GM18907 (cell line): ENCODE data around the gene HOGA1.

Source experiments
- ATAC-seq: cut with Tn5 transposase; IDR thresholded peaks from one replicate; pipeline ENCODE4 v1.9.1; 2021; ENCODE audit warnings: mild to moderate bottlenecking, moderate library complexity; ENCODE audit not compliant: unreplicated experiment

The HOGA1 gene

GRCh38 chr10:97578171-97578844 is 5.9 kb upstream of the HOGA1 start:
- no peak for ATAC-seq

- ATAC-seq: no peak
Observed at GRCh38 chr10:97580421-97581367, 3.5 kb upstream of the HOGA1 start.

- ATAC-seq: no peak
Observed at GRCh38 chr10:97582169-97582568, 2.0 kb upstream of the HOGA1 start.

GRCh38 chr10:97583476-97583875 is 713 bp upstream of the HOGA1 start:
- ATAC-seq: no peak

- no peak for ATAC-seq
Observed at GRCh38 chr10:97584798-97585438, 729 bp downstream of the HOGA1 start.

GRCh38 chr10:97585439-97585811 is 1.2 kb downstream of the HOGA1 start:
- ATAC-seq: no peak

- no peak for ATAC-seq
Observed at GRCh38 chr10:97587183-97587582, 3.0 kb downstream of the HOGA1 start.

GRCh38 chr10:97589479-97589878 is 5.3 kb downstream of the HOGA1 start, which contains the start of gene C10orf62:
Gene C10orf62, plus strand, starts transcription at chr10:97589721. Its CDS starts 177 bp downstream, at chr10:97589898.
- no peak for ATAC-seq

- ATAC-seq: no peak
Observed at GRCh38 chr10:97590082-97590747, 6.0 kb downstream of the HOGA1 start.

GRCh38 chr10:97590748-97591495 is 6.7 kb downstream of the HOGA1 start:
- ATAC-seq: no peak

GRCh38 chr10:97593421-97593820 is 9.2 kb downstream of the HOGA1 start:
- ATAC-seq: no peak

- ATAC-seq: no peak
Observed at GRCh38 chr10:97596101-97597082, 12.2 kb downstream of the HOGA1 start.

GRCh38 chr10:97597778-97598177 is 13.6 kb downstream of the HOGA1 start:
- no peak for ATAC-seq

- no peak for ATAC-seq
Observed at GRCh38 chr10:97598407-97599271, 14.4 kb downstream of the HOGA1 start.

GRCh38 chr10:97599272-97599619 is 15.1 kb downstream of the HOGA1 start:
- ATAC-seq: no peak

GRCh38 chr10:97600616-97601015 is 16.4 kb downstream of the HOGA1 start:
- no peak for ATAC-seq

GRCh38 chr10:97601268-97602215 is 17.4 kb downstream of the HOGA1 start:
- no peak for ATAC-seq
